Tibial nerve (tissue), 4 donors: ENCODE data around the gene ASB13. TPM values are rescaled to one million over a fixed set of nuclear protein-coding genes. Genes with fewer than 3 reads are reported as not detected.

Experiments used
- DNase-seq, 2 donors: peaks; one replicate each; pipeline ENCODE4 v3.0.0-alpha.2; 2019; ENCODE audit warnings: low spot score in 2 of 2
- H3K27ac ChIP-seq, 4 donors: fragments of 200-600 bp; sonication (generic) in 3 of 4; one replicate each; pipeline ENCODE4 v1.5.1; 2017 to 2019; ENCODE audit warnings: mild to moderate bottlenecking in 1 of 4
- H3K27me3 ChIP-seq, 2 donors: fragments of 200-600 bp; sonication (generic) in 1 of 2; one replicate each; pipeline versions ENCODE4 v1.5.1 to v1.6.0; 2017 to 2019
- H3K36me3 ChIP-seq, 3 donors: fragments of 200-600 bp; sonication (generic); one replicate each; pipeline ENCODE4 v1.5.1; 2018 to 2019
- H3K4me1 ChIP-seq, 4 donors: fragments of 200-600 bp; sonication (generic) in 3 of 4; one replicate each; pipeline ENCODE4 v1.5.1; 2017 to 2019
- H3K4me3 ChIP-seq, 4 donors: fragments of 200-600 bp; sonication (generic) in 3 of 4; one replicate each; pipeline ENCODE4 v1.5.1; 2017 to 2019; ENCODE audit warnings: mild to moderate bottlenecking in 1 of 4, moderate library complexity in 1 of 4
- H3K9me3 ChIP-seq, 4 donors: fragments of 200-600 bp; sonication (generic) in 3 of 4; one replicate each; pipeline ENCODE4 v1.5.1; 2017 to 2019
- CTCF ChIP-seq, 5 experiments: fragments of 200-600 bp in 3 of 5; fragments of 450-650 bp in 2 of 5; sonication (generic) in 3 of 5; IDR thresholded peaks; one replicate each; pipeline ENCODE4 v1.5.1; 2016 to 2019; ENCODE audit warnings: antibody characterized with exemption in 5 of 5, mild to moderate bottlenecking in 3 of 5, moderate library complexity in 2 of 5
- EP300 ChIP-seq, 2 donors: sonication (generic); formaldehyde crosslinking; IDR thresholded peaks; one replicate each; pipeline ENCODE4 v1.6.1; 2017; ENCODE audit warnings: antibody characterized with exemption in 2 of 2, mild to moderate bottlenecking in 1 of 2
- POLR2A ChIP-seq, 2 donors: fragments of 450-650 bp; IDR thresholded peaks; one replicate each; pipeline ENCODE4 v1.6.1; 2017; ENCODE audit warnings: antibody characterized with exemption in 2 of 2, mild to moderate bottlenecking in 2 of 2, moderate library complexity in 2 of 2
- WGBS, 2 donors: methylation state at CpG; one replicate each; pipeline ENCODE4 v1.1.5; 2018; 5-methylcytosine and 5-hydroxymethylcytosine counted together
- total RNA-seq, 4 donors: library from RNA; depleted of rRNA; stranded (reverse); fragments of >200 nt; gene quantifications; one replicate each; pipeline ENCODE4 v1.1.0, GENCODE V29; 2016

ASB13 gene
- total RNA-seq, 4 donors from 2014 or later: 18.3 to 39.2 (median 32.3) TPM

GRCh38 chr10:5598085-5598690, 68.2 kb downstream of the ASB13 start:
- TF ChIP-seq POLR2A (IDR thresholded peaks at IDR 0.05): no peak
- TF ChIP-seq CTCF (IDR thresholded peaks at IDR 0.05): no peak
- TF ChIP-seq EP300 (IDR thresholded peaks at IDR 0.05): no peak
- Histone ChIP-seq H3K9me3 (peaks cover 0 to 5% (median 0%) of the 10 kb centered on the region in 4 donors), H3K4me1 (peaks cover 0 to 15% (median 3%) of the 10 kb centered on the region in 4 donors), H3K36me3 (no peaks in the 10 kb centered on the region), H3K27me3 (no peaks in the 10 kb centered on the region), H3K27ac (no peak overlapping the region), H3K4me3 (no peak overlapping the region)
- DNase-seq: no peak
- 80 to 82% methylated on average over 11 of the region's 11 CpGs for WGBS, 2 donors

GRCh38 chr10:5596611-5597341, 69.6 kb downstream of the ASB13 start:
- 83 to 91% methylated on average over 23 to 26 of the region's 26 CpGs for WGBS, 2 donors
- Histone ChIP-seq H3K9me3 (no peaks in the 10 kb centered on the region), H3K27ac (no peak overlapping the region), H3K27me3 (no peaks in the 10 kb centered on the region), H3K4me1 (peaks cover 0 to 15% (median 3%) of the 10 kb centered on the region in 4 donors), H3K36me3 (no peaks in the 10 kb centered on the region), H3K4me3 (no peak overlapping the region)
- TF ChIP-seq POLR2A (IDR thresholded peaks at IDR 0.05): no peak
- TF ChIP-seq EP300 (IDR thresholded peaks at IDR 0.05): no peak
- TF ChIP-seq CTCF (IDR thresholded peaks at IDR 0.05): no peak
- DNase-seq: no peak

DNA sequence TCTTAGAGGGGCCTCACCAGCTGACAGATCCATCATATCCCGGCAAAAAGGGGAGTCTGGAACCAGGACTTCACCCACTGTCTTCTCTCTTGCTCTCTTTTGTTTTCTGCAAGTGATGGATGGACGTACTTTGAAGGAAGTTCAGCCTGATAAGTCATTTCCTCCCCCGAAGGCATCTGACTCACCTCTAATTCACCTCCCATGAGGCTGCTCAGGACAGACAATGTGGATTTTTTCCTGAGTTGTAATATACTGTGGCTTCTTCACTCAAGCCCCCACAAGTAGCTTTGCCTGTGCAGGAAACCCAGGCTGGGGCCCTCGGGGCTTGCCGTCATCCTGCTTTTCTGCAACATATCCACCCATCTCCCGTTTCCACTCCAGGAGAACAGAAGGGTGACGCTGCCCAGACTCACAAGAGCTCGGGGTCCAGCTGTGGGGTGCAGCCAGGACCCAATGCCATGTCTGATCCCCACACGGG, 70.4 kb downstream of the ASB13 start:
- WGBS, 2 donors: 76 to 80% methylated on average over 9 of the region's 9 CpGs
- H3K4me3 ChIP-seq: no peak overlapping the region
- no peaks in the 10 kb centered on the region for H3K27me3 ChIP-seq
- no peaks in the 10 kb centered on the region for H3K9me3 ChIP-seq
- H3K36me3 ChIP-seq: no peaks in the 10 kb centered on the region
- H3K27ac ChIP-seq: no peak overlapping the region
- DNase-seq: no peak
- no peak for TF ChIP-seq CTCF (IDR thresholded peaks at IDR 0.05)
- no peak for TF ChIP-seq POLR2A (IDR thresholded peaks at IDR 0.05)
- H3K4me1 ChIP-seq: peaks cover 0 to 15% (median 3%) of the 10 kb centered on the region in 4 donors

DNA sequence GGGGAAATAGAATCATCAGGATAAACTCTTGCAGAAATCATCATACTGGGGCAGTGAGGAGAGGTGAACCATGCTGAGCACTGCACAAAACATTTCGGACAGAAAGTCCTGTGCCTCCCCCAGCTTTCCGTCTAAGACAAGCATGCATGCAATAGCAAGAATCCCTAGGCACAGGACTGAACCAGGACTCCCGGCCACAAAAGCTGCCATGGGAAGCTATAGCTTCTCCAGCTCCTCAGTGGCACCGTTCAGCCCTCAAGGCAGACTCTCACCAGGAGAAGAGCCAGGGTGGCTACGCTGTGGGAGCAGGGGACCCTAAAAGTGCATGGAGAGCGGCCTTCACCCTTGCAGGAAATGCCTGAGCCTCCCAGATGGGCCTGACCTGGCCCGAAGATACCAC, 70.8 kb downstream of the ASB13 start:
- TF ChIP-seq POLR2A (IDR thresholded peaks at IDR 0.05) (no peak), EP300 (IDR thresholded peaks at IDR 0.05) (no peak), CTCF (IDR thresholded peaks at IDR 0.05) (no peak)
- Histone ChIP-seq H3K36me3 (no peaks in the 10 kb centered on the region), H3K9me3 (no peaks in the 10 kb centered on the region), H3K4me3 (no peak overlapping the region), H3K27ac (no peak overlapping the region), H3K27me3 (no peaks in the 10 kb centered on the region), H3K4me1 (peaks cover 0 to 15% (median 3%) of the 10 kb centered on the region in 4 donors)
- DNase-seq: no peak
- 50 to 68% methylated on average over 7 of the region's 7 CpGs for WGBS, 2 donors

DNA sequence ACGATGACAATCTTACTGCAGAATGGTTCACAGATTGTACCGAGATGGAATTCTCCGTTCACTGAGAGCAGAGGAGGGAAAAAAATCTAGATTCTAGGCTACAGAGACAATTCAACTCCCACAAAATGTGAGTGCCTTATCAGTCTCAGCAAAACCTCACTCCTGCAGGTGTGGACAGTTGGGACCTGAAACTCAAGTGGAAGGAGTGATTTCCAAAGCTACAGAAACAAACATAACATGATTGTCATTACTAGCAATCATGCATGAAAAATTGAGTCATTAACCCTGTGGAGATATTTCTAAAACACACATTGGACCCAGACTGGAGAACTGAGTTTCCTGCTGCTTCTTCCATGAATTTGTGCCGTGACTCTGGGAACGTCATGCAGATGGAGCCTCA, 71.3 kb downstream of the ASB13 start:
- no peaks in the 10 kb centered on the region for H3K9me3 ChIP-seq
- WGBS, 2 donors: 55 to 76% methylated on average over 5 of the region's 5 CpGs

More for the DNA sequence above, 71.3 kb downstream of the ASB13 start:
- no peak for DNase-seq
- peaks cover 0 to 18% (median 3%) of the 10 kb centered on the region in 4 donors for H3K4me1 ChIP-seq
- no peak for TF ChIP-seq POLR2A (IDR thresholded peaks at IDR 0.05)
- TF ChIP-seq EP300 (IDR thresholded peaks at IDR 0.05): no peak
- no peak for TF ChIP-seq CTCF (IDR thresholded peaks at IDR 0.05)
- H3K27me3 ChIP-seq: no peaks in the 10 kb centered on the region
- no peak overlapping the region for H3K27ac ChIP-seq
- H3K4me3 ChIP-seq: no peak overlapping the region
- H3K36me3 ChIP-seq: no peaks in the 10 kb centered on the region
